ENCODE measurements around the gene AEBP1. TPM values are rescaled to one million over a fixed set of nuclear protein-coding genes. Genes with fewer than 3 reads are reported as not detected.

Gene AEBP1
- total RNA-seq, 1 donor from 2014 or later, result 94.3 TPM

DNA sequence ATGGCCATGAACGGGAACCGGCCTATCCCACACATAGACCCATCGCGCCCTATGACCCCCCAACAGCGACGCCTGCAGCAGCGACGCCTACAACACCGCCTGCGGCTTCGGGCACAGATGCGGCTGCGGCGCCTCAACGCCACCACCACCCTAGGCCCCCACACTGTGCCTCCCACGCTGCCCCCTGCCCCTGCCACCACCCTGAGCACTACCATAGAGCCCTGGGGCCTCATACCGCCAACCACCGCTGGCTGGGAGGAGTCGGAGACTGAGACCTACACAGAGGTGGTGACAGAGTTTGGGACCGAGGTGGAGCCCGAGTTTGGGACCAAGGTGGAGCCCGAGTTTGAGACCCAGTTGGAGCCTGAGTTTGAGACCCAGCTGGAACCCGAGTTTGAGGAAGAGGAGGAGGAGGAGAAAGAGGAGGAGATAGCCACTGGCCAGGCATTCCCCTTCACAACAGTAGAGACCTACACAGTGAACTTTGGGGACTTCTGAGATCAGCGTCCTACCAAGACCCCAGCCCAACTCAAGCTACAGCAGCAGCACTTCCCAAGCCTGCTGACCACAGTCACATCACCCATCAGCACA, 9.7 kb downstream of the AEBP1 start:
- Mint-ChIP-seq H3K27me3 (ENCODE audit: low read depth) (no peaks in the 10 kb centered on the region), H3K9me3 (no peaks in the 10 kb centered on the region), H3K36me3 (peaks cover 27% of the 10 kb centered on the region), H3K27ac (no peak overlapping the region), H3K4me3 (no peak overlapping the region), H3K4me1 (no peaks in the 10 kb centered on the region)
- DNase-seq (ENCODE audit: low spot score in 2 of 2, unreplicated experiment in 2 of 2), result no peak
- TF ChIP-seq, protein P1, sequence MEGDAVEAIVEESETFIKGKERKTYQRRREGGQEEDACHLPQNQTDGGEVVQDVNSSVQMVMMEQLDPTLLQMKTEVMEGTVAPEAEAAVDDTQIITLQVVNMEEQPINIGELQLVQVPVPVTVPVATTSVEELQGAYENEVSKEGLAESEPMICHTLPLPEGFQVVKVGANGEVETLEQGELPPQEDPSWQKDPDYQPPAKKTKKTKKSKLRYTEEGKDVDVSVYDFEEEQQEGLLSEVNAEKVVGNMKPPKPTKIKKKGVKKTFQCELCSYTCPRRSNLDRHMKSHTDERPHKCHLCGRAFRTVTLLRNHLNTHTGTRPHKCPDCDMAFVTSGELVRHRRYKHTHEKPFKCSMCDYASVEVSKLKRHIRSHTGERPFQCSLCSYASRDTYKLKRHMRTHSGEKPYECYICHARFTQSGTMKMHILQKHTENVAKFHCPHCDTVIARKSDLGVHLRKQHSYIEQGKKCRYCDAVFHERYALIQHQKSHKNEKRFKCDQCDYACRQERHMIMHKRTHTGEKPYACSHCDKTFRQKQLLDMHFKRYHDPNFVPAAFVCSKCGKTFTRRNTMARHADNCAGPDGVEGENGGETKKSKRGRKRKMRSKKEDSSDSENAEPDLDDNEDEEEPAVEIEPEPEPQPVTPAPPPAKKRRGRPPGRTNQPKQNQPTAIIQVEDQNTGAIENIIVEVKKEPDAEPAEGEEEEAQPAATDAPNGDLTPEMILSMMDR (IDR thresholded peaks at IDR 0.05; ENCODE audit: unreplicated experiment), result no peak

DNA sequence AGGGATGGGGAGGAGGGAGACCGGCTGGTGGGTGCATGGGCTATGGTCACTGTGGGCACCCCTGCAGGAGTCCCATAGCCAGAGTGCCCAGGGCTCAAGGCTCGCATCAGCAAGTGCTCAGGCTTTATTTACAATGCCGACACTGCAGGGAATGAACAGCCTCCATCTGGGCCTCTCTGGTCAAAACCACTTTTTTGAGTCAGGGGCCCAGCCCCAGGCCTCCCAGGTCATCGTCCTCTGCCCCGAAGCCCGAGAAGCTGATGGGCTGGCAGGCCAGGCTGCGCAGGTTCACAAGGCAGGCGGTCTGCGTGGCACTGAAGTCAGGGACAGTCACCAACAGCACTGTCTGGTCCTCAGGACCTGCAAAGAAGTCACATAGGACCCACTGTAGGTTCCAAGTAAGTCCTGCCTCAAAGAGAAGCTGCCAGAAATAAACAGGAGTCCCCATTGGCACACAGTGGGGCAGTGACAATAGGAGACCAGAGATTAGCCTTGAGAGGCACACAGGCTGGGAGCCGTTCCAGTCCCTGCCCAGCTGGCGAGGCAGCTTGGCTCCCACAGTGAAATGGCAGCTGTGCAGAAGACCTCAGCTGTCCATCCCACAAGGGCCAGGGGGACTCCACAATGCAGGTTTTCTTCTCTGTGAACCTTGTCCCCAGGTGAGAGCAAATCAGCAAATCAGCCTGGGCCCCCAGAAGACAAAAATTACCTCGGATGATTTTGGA, 10.6 kb downstream of the AEBP1 start:
- Mint-ChIP-seq H3K27ac (no peak overlapping the region), H3K4me3 (no peak overlapping the region), H3K27me3 (ENCODE audit: low read depth) (no peaks in the 10 kb centered on the region), H3K9me3 (no peaks in the 10 kb centered on the region), H3K36me3 (peaks cover 35% of the 10 kb centered on the region), H3K4me1 (peaks cover under 1% of the 10 kb centered on the region)
- TF ChIP-seq, protein P1 (IDR thresholded peaks at IDR 0.05; ENCODE audit: unreplicated experiment), result no peak
- no peak for DNase-seq (ENCODE audit: low spot score in 2 of 2, unreplicated experiment in 2 of 2)

DNA sequence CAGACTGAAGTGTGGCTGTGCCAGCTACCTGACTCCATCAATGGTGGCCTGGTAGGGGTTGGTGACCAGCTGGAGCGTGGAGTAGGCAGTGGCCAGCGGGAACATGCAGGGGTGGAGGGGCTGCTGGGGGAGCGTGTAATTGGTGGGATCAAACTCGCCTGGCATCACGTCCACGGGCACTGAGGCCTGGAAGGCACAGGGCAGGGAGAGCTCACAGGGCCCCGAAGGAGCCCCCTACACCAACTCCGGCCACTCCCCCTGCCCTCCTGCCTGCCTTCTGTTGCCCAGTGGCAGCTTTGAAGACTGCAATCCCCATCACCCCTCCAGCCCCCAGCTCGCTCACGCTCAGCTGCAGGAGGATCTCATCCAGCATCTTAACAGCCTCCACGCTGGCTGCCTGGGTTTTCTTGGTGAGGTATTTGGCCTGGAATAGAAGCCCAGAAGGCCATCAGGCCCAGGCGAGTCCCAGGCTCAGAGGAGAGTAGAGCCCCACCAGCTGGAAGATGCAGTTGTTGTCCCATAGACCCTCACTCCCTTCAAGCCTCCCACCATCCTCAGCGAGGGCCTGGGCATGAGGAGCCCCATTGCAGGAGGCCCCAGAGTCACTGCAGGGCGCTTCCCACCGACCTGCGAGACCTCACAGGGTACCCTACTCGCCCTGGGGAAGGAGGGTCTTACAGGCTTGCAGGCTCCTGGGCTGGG, 12.1 kb downstream of the AEBP1 start:
- no peak for DNase-seq (ENCODE audit: low spot score in 2 of 2, unreplicated experiment in 2 of 2)
- TF ChIP-seq, protein P1 (IDR thresholded peaks at IDR 0.05; ENCODE audit: unreplicated experiment), result no peak
- Mint-ChIP-seq H3K36me3 (peaks cover 43% of the 10 kb centered on the region), H3K9me3 (no peaks in the 10 kb centered on the region), H3K27me3 (ENCODE audit: low read depth) (no peaks in the 10 kb centered on the region), H3K4me1 (peaks cover 5% of the 10 kb centered on the region), H3K27ac (no peak overlapping the region), H3K4me3 (no peak overlapping the region)

DNA sequence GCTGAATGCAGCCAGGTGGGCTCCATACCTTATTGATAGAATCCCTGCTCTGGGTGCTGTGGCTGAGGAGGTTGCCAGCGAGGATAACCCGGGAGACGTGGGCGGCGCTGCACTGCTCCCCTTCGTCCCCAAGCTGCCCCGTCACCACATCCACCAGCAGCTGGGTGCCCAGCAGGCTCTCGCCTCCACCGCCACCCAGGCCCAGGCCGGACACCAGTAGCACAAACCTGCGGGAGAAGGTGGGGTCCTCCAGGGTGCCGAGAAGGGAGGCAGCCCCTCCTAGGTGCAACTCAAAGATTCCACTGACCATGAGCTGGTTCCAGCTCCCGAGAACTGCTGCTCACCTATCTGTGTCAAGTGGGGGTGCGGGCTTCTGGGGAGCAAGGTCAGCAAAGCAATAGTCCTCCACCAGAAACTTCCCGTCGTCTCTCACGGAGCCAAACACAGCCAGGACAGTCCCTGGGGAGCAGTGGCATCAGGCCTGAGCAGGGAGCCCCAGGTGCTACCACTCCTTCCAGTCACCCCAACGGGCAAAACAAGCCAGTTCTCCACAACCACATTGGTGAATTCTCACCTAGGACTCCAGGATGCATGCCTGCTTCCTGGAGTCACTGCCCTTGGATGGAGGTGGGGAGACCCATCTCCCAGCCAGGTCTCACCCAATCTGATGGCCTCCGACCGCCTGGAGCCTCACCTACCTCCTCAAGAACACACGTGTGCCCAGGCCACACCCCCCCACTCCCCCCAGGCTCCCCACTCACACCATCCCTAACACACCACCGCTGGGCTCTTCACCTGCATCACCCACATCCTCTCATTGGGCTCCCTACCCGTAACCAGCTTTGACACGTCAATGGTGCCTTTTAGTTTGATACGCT, 12.9 kb downstream of the AEBP1 start:
- TF ChIP-seq, protein P1 (IDR thresholded peaks at IDR 0.05; ENCODE audit: unreplicated experiment), result no peak
- Mint-ChIP-seq H3K27ac (no peak overlapping the region), H3K27me3 (ENCODE audit: low read depth) (no peaks in the 10 kb centered on the region), H3K36me3 (peaks cover 40% of the 10 kb centered on the region), H3K4me3 (no peak overlapping the region), H3K4me1 (peaks cover 8% of the 10 kb centered on the region), H3K9me3 (no peaks in the 10 kb centered on the region)
- DNase-seq (ENCODE audit: low spot score in 2 of 2, unreplicated experiment in 2 of 2), result no peak

DNA sequence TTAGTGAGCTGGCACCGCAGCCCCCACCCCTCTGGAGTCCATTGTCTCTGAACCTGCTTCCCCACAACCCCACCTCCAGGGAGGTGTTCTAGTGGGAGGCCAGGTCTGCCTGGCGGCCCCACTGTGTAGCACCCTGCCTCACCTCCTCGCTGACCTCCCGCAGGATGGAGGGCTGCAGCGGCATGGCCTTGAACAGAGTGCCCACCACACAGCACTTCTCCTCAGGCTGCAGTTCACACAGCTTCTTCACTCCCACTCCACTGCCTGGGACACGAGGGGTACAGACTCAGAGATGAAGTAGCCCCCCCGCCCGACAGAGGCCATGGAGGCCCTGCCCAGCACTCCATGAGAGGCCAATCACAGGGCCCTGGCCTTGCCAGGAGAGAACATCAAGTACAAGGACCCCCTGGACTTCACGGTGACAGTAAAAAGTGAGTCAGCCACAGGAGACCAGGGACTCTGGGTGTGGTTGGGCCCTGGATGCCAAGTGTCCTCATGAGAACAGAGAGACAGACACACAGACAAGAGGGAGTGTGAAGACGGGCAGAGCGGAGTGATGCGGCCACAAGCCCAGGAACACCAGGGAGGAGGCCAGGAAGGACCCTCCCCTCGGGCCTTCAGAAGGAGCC, 13.8 kb downstream of the AEBP1 start:
- Mint-ChIP-seq H3K27ac (no peak overlapping the region), H3K9me3 (no peaks in the 10 kb centered on the region), H3K36me3 (peaks cover 34% of the 10 kb centered on the region), H3K27me3 (ENCODE audit: low read depth) (no peaks in the 10 kb centered on the region), H3K4me3 (no peak overlapping the region), H3K4me1 (peaks cover 16% of the 10 kb centered on the region)
- TF ChIP-seq, protein P1 (IDR thresholded peaks at IDR 0.05; ENCODE audit: unreplicated experiment), result no peak
- no peak for DNase-seq (ENCODE audit: low spot score in 2 of 2, unreplicated experiment in 2 of 2)

All from mesothelial cell of epicardium (in vitro differentiated cells).